Heart right ventricle (tissue), 16 donors: ENCODE data around the gene ZNF655. TPM values are rescaled to one million over a fixed set of nuclear protein-coding genes. Genes with fewer than 3 reads are reported as not detected.

Source experiments
- ATAC-seq, 8 donors: fragments of 200-7000 bp; cut with Tn5 transposase; one replicate each; pipeline ENCODE4 v1.9.1; 2020; ENCODE audit warnings: mild to moderate bottlenecking in 8 of 8, moderate library complexity in 8 of 8, moderate number of reproducible peaks in 1 of 8
- DNase-seq, 2 donors: peaks; one replicate each; pipeline ENCODE4 v3.0.0-alpha.2; 2020
- H3K27ac ChIP-seq, 10 donors: fragments of 200-600 bp; sonication (generic) in 2 of 10; one replicate each; pipeline versions ENCODE4 v1.5.0 to v1.8.0; 2020 to 2022; ENCODE audit warnings: mild to moderate bottlenecking in 3 of 10
- H3K27me3 ChIP-seq, 7 donors: fragments of 200-600 bp; one replicate each; pipeline ENCODE4 v1.8.0; 2021 to 2022; ENCODE audit warnings: mild to moderate bottlenecking in 2 of 7
- H3K36me3 ChIP-seq, 9 donors: fragments of 200-600 bp; sonication (generic) in 1 of 9; one replicate each; pipeline versions ENCODE4 v1.5.0 to v1.8.0; 2020 to 2022; ENCODE audit warnings: mild to moderate bottlenecking in 2 of 9
- H3K4me1 ChIP-seq, 9 donors: fragments of 200-600 bp; sonication (generic) in 1 of 9; one replicate each; pipeline versions ENCODE4 v1.5.0 to v1.8.0; 2020 to 2022; ENCODE audit warnings: mild to moderate bottlenecking in 4 of 9
- H3K4me3 ChIP-seq, 10 donors: fragments of 200-600 bp; sonication (generic) in 2 of 10; one replicate each; pipeline versions ENCODE4 v1.5.0 to v1.8.0; 2020 to 2022; ENCODE audit warnings: mild to moderate bottlenecking in 7 of 10, moderate library complexity in 2 of 10
- H3K9me3 ChIP-seq, 11 donors: fragments of 200-600 bp in 10 of 11; sonication (generic) in 2 of 11; one replicate each; pipeline versions ENCODE4 v1.5.0 to v1.8.0; 2013 to 2022; ENCODE audit warnings: mild to moderate bottlenecking in 2 of 11, control low read depth in 1 of 11, moderate library complexity in 1 of 11
- CTCF ChIP-seq, 9 donors: fragments of 200-600 bp; sonication (generic) in 2 of 9; IDR thresholded peaks; one replicate each; pipeline versions ENCODE4 v1.5.0 to v1.8.0; 2021 to 2022; ENCODE audit warnings: antibody characterized with exemption in 9 of 9, mild to moderate bottlenecking in 5 of 9, moderate library complexity in 1 of 9
- WGBS, 2 donors: extraction: QIAGEN DNeasy Blood & Tissue Kit; methylation state at CpG; one replicate each; pipeline ENCODE4 v1.1.7; 2013; ENCODE audit warnings: inconsistent platforms in 1 of 2; 5-methylcytosine and 5-hydroxymethylcytosine counted together
- intact Hi-C, 10 donors: fragments of 100-400 bp; cut with DNase I; formaldehyde crosslinking; loops; one replicate each; pipeline versions ENCODE4 v1.11.1 to v1.14.2; 2022
- polyA plus RNA-seq, 2 donors: library from polyadenylated mRNA; stranded (reverse); fragments of 200-250 nt; gene quantifications; one replicate each; pipeline ENCODE4 v1.2.3, GENCODE V29; 2013
- total RNA-seq, 10 donors: library from RNA; stranded (reverse); fragmentation: NEBNext Ultra II Directional in 3 of 10; extraction: Animal tissue kit (Norgen Biotek cat#: 25700) in 3 of 10; gene quantifications; one replicate each; pipeline versions ENCODE4 v1.2.1 to v1.2.4, GENCODE V29; 2021 to 2023
- donor health status: Arrhythmogenic right ventricular cardiomyopathy.
- donor health status: ischemic (EF 13 %, LVEDD 7.1; RV severe dilation, severe dysfunction).
- donor health status: healthy with polysubstance abuse.
- donor health status: DM: no; HTN: yes; CAD: no.
- donor health status: DM: no; HTN: no; CAD: no.
- donor health status: ischemic (EF 25% LVEDD 6.9; RV normal size, moderate dysfunction).
- donor health status: ischemic (EF 25% LVEDD 5.7; RV mildly dilated, moderate dysfunction).
- donor health status: healthy.
- donor health status: DM: yes; HTN: yes; CAD: no.
- donor health status: Ischemic cardiomyopathy.
- donor health status: ischemic (EF 35%, LVEDD 5.7; RV mildly dilated, moderate dysfunction).
- donor health status: nonischemic (EF 11% LVEDD 7.7; RV severe dilation, severe dysfunction).
- donor health status: DM: yes; HTN: yes; CAD: no.
- donor health status: PGD.
- donor health status: ischemic (EF 29% LVEDD 5.4; RV normal size, mild dysfunction).
- donor health status: nonischemic (EF 23%, LVEDD 6.1; RV moderate dilation, normal function).

The ZNF655 gene
- total and polyA plus RNA-seq, 12 donors, result 22.0 to 54.1 (median 30.8) TPM

- intact Hi-C loops, result no loop called here
- H3K27me3 ChIP-seq, result no peaks in the 10 kb centered on the region
- DNase-seq, result no peak
- no peak for ATAC-seq
- peaks cover 0 to 31% (median 12%) of the 10 kb centered on the region in 11 donors for H3K9me3 ChIP-seq
- TF ChIP-seq CTCF (IDR thresholded peaks at IDR 0.05), result peak in 2 of 9 donors; percentile 25 to 27
- peaks cover 0 to 98% (median 51%) of the 10 kb centered on the region in 9 donors for H3K36me3 ChIP-seq
- H3K4me3 ChIP-seq, result no peak overlapping the region
- H3K27ac ChIP-seq, result no peak overlapping the region
- WGBS, 2 donors, result 95% methylated on average over 21 of the region's 21 CpGs
- H3K4me1 ChIP-seq, result no peaks in the 10 kb centered on the region
Measured at GRCh38 chr7:99525713-99526440, 32.6 kb upstream of the ZNF655 start.

GRCh38 chr7:99531354-99531765 lies 27.1 kb upstream of the ZNF655 start:
- WGBS, 2 donors, result 98 to 99% methylated on average over 12 of the region's 12 CpGs
- DNase-seq (no peak), ATAC-seq (no peak)
- H3K4me1 ChIP-seq, result no peaks in the 10 kb centered on the region
- peaks cover 3 to 86% (median 35%) of the 10 kb centered on the region in 11 donors for H3K9me3 ChIP-seq
- intact Hi-C loops, result no loop called here
- no peak overlapping the region for H3K4me3 ChIP-seq
- H3K27me3 ChIP-seq, result no peaks in the 10 kb centered on the region
- H3K27ac ChIP-seq, result no peak overlapping the region
- TF ChIP-seq CTCF (IDR thresholded peaks at IDR 0.05), result no peak
- peaks cover 8 to 80% (median 65%) of the 10 kb centered on the region in 9 donors for H3K36me3 ChIP-seq

GRCh38 chr7:99535667-99536066 lies 22.8 kb upstream of the ZNF655 start:
- peaks cover 3 to 97% (median 38%) of the 10 kb centered on the region in 11 donors for H3K9me3 ChIP-seq
- H3K36me3 ChIP-seq, result peaks cover 8 to 38% (median 27%) of the 10 kb centered on the region in 9 donors
- H3K27me3 ChIP-seq, result no peaks in the 10 kb centered on the region
- TF ChIP-seq CTCF (IDR thresholded peaks at IDR 0.05), result no peak
- H3K4me3 ChIP-seq, result no peak overlapping the region
- ATAC-seq (no peak), DNase-seq (no peak)
- no peaks in the 10 kb centered on the region for H3K4me1 ChIP-seq
- intact Hi-C loops, result no loop called here
- 95 to 100% methylated on average over 2 of the region's 2 CpGs for WGBS, 2 donors
- no peak overlapping the region for H3K27ac ChIP-seq

- peaks cover 0 to 96% (median 16%) of the 10 kb centered on the region in 11 donors for H3K9me3 ChIP-seq
- 55 to 64% methylated on average over 7 of the region's 7 CpGs for WGBS, 2 donors
- peaks cover 0 to 10% (median 0%) of the 10 kb centered on the region in 9 donors for H3K36me3 ChIP-seq
- DNase-seq (no peak), ATAC-seq (no peak)
- no peaks in the 10 kb centered on the region for H3K27me3 ChIP-seq
- H3K4me3 ChIP-seq, result no peak overlapping the region
- H3K27ac ChIP-seq, result no peak overlapping the region
- H3K4me1 ChIP-seq, result no peaks in the 10 kb centered on the region
- intact Hi-C loops, result no loop called here
- no peak for TF ChIP-seq CTCF (IDR thresholded peaks at IDR 0.05)
Measured at GRCh38 chr7:99539213-99539811, 19.1 kb upstream of the ZNF655 start.
